ENCODE data around the gene COL4A2. TPM values are rescaled to one million over a fixed set of nuclear protein-coding genes. Genes with fewer than 3 reads are reported as not detected.

The COL4A2 gene
- total RNA-seq, 2 donors from 2014 or later = 999 to 1,135 TPM

DNA sequence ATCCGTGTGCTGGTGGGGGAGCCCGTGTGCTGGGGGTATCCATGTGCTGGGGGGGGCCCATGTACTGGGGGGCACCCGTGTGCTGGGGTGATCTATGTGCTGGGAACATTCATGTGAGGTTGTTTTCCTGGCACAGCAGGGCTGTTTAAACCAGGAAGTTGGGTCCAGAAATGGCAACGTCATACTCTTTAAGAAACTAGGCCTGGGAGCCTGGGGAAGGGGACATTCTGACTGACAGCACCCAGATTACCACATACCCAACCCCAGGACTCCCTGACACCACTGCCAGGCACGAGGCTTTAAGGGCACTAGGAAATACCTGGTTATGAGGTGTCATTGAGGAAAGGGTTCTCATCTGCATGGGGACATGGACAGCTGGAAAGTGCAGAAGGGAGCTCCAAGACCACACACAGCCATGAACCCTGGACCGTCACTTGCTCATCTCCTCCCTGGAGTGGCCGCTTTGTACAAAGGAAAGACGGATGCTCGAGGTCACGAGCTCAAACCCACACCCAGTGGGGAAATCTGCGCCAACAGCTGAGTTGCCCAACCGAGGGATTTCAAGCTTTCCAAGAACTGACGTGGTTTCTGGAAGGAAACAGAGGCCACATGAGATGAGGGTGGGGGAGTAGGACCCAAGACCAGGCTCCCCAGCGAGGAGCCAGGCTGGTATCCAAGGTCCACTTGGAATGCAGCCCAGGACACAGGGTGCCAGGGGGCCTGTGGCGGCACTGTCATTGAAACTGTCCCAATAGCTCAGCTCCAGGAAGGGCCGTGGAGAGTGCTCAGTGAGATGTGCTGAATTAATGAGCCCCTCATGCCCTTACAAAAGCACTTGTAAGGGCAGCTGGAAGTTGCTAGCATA, 213.6 kb downstream of the COL4A2 start:
- peaks cover 54 to 86% of the 10 kb centered on the region in 2 donors for H3K4me1 ChIP-seq (ENCODE audit: control insufficient read depth in 1 of 2, low read depth in 2 of 2)
- peak overlapping the region; percentile 37 for H3K4me3 ChIP-seq

DNA sequence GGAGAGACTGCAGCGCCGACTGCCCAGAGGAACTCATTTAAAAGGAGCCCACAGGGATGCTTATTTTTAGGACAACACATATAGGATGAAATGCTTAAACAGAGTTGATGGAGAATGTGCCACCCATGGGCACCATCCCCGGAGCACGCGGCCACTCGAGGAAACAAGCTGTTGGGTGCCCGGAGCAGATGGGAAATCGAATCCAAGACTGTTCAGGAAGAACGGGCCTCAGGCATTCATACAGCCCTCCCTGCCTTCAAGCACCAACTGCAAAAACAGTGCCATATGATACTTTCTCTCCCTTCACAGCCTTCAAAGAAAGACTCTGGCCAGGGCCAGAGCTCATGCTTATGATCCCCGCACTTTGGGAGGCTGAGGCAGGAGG, 214.2 kb downstream of the COL4A2 start:
- no peak for DNase-seq (ENCODE audit: low spot score)
- TF ChIP-seq, protein P1, sequence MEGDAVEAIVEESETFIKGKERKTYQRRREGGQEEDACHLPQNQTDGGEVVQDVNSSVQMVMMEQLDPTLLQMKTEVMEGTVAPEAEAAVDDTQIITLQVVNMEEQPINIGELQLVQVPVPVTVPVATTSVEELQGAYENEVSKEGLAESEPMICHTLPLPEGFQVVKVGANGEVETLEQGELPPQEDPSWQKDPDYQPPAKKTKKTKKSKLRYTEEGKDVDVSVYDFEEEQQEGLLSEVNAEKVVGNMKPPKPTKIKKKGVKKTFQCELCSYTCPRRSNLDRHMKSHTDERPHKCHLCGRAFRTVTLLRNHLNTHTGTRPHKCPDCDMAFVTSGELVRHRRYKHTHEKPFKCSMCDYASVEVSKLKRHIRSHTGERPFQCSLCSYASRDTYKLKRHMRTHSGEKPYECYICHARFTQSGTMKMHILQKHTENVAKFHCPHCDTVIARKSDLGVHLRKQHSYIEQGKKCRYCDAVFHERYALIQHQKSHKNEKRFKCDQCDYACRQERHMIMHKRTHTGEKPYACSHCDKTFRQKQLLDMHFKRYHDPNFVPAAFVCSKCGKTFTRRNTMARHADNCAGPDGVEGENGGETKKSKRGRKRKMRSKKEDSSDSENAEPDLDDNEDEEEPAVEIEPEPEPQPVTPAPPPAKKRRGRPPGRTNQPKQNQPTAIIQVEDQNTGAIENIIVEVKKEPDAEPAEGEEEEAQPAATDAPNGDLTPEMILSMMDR (IDR thresholded peaks at IDR 0.05) = no peak
- Histone ChIP-seq H3K27ac (peak overlapping the region; percentile 84 to 88), H3K4me3 (peak overlapping the region; percentile 37), H3K4me1 (ENCODE audit: control insufficient read depth in 1 of 2, low read depth in 2 of 2) (peaks cover 55 to 93% of the 10 kb centered on the region in 2 donors), H3K9me3 (no peaks in the 10 kb centered on the region), H3K27me3 (replicated peaks; ENCODE audit: insufficient read depth) (no peaks in the 10 kb centered on the region), H3K36me3 (no peaks in the 10 kb centered on the region)
- no peak for ATAC-seq (ENCODE audit: insufficient number of reproducible peaks, low FRiP score, low read depth)

More for the DNA sequence above, 213.6 kb downstream of the COL4A2 start:
- Histone ChIP-seq H3K27me3 (replicated peaks; ENCODE audit: insufficient read depth) (no peaks in the 10 kb centered on the region), H3K36me3 (no peaks in the 10 kb centered on the region), H3K9me3 (no peaks in the 10 kb centered on the region), H3K27ac (peak overlapping the region; percentile 84 to 88)
- ATAC-seq (ENCODE audit: insufficient number of reproducible peaks, low FRiP score, low read depth) = peak; percentile 68
- TF ChIP-seq, protein P1 (IDR thresholded peaks at IDR 0.05) = no peak
- DNase-seq (ENCODE audit: low spot score) = peak; percentile 74

DNA sequence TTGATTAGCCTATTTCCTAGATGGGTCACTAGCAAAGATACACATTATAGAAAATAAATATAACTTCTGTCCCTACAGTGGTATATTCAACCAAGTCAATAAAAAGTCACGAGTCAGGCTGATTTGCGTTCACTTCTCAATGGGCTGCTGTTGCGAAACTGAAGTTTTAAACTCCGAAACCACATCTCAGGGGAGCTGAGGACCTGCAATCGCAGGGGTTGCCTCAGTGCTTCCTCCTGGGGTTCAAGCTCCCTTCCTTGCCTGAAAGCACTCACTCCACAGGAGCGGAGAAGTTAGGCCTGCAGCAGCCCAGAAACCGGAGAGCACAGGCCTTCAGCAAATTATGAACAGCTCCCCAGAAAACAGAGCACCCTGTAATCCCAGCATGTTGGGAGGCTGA, 214.9 kb downstream of the COL4A2 start:
- peak overlapping the region; percentile 84 to 88 for H3K27ac ChIP-seq
- H3K27me3 ChIP-seq (replicated peaks; ENCODE audit: insufficient read depth) = no peaks in the 10 kb centered on the region
- H3K9me3 ChIP-seq = no peaks in the 10 kb centered on the region
- ATAC-seq (ENCODE audit: insufficient number of reproducible peaks, low FRiP score, low read depth) (no peak), DNase-seq (ENCODE audit: low spot score) (no peak)
- H3K4me3 ChIP-seq = no peak overlapping the region
- TF ChIP-seq, protein P1 (IDR thresholded peaks at IDR 0.05) = no peak
- peaks cover 57 to 98% of the 10 kb centered on the region in 2 donors for H3K4me1 ChIP-seq (ENCODE audit: control insufficient read depth in 1 of 2, low read depth in 2 of 2)
- no peaks in the 10 kb centered on the region for H3K36me3 ChIP-seq

DNA sequence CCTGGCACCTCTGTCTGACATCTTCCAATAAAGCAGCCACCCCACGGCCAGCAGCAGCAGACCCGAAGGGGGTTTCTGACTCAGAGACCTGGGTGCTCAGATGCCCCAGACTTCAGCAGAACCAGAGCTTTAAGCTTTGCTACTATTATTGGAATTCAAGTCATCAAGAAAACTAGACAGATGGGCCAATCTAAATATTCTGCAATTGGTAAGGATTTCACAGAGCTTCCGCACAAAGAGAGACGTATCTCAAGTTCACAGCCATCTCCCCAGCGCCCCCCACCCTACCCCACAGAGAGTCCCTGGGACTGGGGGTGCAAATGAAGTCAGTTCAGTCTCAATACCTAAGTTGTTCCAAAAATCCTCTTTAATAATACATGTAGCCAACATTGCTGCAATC, 215.6 kb downstream of the COL4A2 start:
- Histone ChIP-seq H3K4me1 (ENCODE audit: control insufficient read depth in 1 of 2, low read depth in 2 of 2) (peaks cover 56 to 98% of the 10 kb centered on the region in 2 donors), H3K27me3 (replicated peaks; ENCODE audit: insufficient read depth) (no peaks in the 10 kb centered on the region), H3K9me3 (no peaks in the 10 kb centered on the region), H3K36me3 (no peaks in the 10 kb centered on the region), H3K4me3 (peak overlapping the region; percentile 7), H3K27ac (peak overlapping the region; percentile 84 to 88)
- no peak for DNase-seq (ENCODE audit: low spot score)
- no peak for ATAC-seq (ENCODE audit: insufficient number of reproducible peaks, low FRiP score, low read depth)
- TF ChIP-seq, protein P1 (IDR thresholded peaks at IDR 0.05) = no peak

DNA sequence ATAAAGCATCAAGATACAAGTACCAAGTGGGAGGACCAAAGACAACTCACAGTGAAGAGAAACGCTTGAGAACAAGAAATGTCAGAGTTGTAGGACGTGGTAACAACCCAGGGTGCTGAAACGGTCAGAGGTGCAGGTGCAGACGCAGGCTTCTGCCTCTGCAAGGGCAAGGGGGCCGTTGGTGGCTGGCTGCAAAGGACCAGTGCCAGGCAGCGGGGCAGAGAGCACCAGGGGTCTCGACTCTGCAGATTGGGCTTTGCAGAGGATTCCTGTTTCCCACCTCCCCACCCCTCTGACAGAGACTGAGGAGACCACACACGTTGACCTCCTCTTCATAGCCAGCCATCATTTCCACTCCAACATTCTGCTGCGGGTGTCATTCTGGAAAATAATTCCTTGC, 216.1 kb downstream of the COL4A2 start:
- Histone ChIP-seq H3K27me3 (replicated peaks; ENCODE audit: insufficient read depth) (no peaks in the 10 kb centered on the region), H3K9me3 (no peaks in the 10 kb centered on the region), H3K4me1 (ENCODE audit: control insufficient read depth in 1 of 2, low read depth in 2 of 2) (peaks cover 59 to 98% of the 10 kb centered on the region in 2 donors), H3K4me3 (no peak overlapping the region), H3K36me3 (no peaks in the 10 kb centered on the region), H3K27ac (peak overlapping the region; percentile 84 to 88)
- DNase-seq (ENCODE audit: low spot score) (no peak), ATAC-seq (ENCODE audit: insufficient number of reproducible peaks, low FRiP score, low read depth) (no peak)
- TF ChIP-seq, protein P1 (IDR thresholded peaks at IDR 0.05) = no peak
